KG1 (cell line): ENCODE measurements around the gene DIP2A.

ENCODE experiments used
- DNase-seq: peaks from one replicate; lab custom pipeline; 2025; lab: John Stamatoyannopoulos, UW

Gene DIP2A

DNA sequence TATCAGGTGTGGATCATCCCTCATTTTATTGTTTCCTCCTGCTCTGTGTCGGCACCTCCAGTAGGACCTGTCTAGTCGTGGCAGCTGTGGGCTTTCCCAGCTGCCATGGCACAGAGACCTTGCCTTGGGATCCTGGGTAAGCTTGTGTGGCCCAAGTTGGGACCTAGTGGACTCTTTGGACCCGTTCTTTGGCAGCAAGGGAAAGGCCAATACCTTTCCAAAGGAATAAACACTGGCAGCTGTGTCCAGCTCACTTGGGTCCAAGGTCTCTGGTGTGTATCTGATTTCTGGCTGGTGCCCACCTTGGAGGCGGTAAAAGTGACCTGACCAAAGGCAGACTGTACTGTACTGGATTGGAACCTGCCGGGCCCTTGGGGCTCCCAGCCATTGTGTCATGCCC, 21.8 kb downstream of the DIP2A start:
- no peak for DNase-seq

DNA sequence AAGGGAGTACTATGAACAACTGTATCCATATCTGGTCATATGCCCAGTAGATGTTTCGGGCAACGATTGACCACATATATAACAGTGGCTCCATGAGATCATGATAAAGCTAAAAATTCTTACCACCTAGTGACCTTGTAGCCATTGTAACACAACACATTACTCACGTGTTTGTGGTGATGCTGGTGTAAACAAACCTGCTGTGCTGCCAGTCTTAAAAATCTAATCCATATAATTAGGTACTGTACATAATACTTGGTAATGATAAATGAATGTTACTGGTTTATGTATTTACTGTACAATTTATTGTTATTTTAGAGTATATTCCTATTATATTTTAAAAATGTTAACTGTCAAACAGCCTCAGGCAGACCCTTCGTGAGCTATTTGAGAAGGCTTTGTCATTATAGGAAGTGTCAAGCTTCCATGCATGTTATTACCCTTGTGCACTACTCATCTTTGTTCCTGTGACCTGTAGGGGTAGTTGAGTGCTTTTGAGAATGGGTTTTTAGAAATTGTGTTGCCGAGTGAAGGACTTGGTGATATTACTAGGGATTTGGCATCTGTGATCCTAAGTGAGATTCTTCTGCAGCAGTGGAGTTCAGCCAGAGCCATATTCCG, 23.6 kb downstream of the DIP2A start:
- DNase-seq, result no peak

DNA sequence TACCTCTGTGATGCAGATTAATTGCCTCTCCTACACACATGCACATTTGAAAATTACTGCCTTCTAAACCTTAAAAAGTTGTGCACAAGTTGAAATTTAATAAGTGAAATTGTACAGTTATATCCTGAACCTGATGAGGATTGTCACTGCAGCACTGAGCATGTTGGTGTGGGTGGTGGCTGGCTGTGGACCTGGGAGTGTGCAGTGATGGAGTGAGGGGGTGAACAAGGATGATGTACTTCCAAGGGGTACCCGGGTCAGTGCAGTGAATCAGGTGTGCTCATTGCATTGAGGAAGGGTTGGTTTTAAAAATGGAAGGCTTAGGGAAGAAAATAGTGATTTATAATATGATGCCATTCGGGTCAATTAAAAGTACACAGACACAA, 24.1 kb downstream of the DIP2A start:
- DNase-seq, result no peak

DNA sequence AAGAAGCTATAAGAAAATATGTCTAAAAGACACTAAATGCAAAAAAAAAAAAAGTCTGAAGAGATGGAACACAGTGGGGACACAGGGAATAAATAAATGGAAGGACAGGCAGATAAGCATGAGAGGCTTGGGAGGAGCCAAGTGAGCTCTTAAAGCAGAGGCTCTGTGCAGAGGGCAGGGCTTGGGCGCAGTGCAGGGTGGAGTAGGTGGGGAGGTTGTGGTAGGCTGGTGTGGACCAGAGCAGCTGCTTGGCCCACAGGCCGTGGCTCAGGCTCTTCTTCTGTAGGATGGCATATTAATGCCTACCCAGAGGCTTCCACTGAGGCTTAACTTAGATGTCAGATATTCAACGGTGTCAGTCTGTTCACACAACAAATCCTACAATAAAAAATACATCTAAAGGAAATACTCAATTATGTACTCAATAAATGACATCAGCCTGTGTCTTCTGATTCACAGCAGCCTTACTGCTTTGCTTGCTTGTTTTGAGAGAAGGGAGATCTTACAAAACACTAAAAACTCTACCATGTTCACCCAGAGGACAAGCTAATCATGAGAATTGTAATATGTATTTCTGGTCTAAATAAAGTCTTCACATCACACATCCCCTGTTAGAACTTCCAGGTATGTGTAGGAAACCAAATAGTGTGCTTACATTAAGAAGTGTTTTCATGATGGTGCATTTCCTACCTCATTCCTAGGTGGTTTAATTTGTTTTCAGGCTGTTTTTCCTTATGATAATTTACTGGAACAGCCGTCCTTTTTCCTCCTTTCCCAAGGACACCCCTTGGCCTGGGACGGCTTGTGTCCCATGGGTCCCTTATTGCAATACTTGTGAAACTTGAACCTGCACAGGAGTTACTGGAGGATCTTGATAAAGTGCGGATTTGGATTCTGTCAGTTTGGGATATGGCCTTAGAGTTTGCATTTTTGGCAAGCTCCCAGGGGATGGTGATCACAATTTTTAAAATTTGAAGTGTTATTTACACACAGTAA, 24.9 kb downstream of the DIP2A start:
- DNase-seq, result no peak

DNA sequence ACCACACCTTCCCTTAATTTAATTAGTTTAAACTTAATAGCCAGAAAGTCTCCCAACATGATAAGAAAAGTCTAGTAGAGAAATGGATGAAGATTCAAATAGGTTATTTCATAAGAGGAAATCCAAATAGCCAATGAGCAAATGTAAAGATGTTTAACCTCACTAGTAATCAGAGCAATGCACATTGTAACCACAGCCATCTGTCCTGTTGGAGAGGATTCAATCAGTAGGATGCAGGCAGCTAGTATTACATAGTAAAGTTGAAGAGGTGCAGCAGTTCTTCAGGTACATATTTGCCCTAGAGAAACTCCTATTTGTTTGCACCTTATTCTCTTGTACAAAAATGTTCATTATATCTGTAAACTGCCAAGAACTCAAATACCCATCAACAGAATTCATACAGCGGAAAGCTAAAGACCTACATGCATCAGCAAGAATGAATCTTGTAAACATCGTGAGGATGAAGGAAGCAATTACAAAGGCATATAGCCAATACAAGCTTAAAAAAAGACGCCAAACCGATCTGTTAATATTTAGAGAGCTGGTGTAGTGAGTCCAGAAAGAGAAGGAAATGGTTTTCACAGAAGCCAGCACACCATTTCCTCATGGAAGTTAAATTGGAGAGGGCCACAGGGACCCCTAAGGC, 27.9 kb downstream of the DIP2A start:
- DNase-seq, result no peak

DNA sequence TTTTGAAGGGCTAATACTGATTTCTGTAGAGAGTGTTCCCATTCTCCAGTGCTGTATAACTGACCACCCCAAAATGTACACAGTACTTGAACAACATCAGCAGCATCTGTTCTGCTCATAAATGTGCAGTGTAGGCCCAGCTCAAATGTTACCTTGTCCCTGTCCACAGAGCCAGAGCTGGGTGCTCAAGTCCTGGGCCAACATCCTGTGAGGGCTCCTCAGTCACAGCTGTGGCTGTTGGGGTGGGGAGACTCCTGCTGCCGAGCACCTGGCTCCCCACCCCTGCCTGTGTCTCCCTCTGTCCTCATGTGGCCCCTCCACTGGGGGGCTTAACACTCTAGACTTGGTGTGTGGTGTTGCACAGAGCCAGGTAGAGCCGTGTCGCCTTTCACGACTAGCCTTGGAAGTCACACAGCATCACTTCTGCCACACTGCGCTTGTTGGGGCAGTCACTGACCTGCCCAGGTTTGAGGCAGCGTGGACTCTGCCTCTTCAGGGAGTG, 30.5 kb downstream of the DIP2A start:
- no peak for DNase-seq

DNA sequence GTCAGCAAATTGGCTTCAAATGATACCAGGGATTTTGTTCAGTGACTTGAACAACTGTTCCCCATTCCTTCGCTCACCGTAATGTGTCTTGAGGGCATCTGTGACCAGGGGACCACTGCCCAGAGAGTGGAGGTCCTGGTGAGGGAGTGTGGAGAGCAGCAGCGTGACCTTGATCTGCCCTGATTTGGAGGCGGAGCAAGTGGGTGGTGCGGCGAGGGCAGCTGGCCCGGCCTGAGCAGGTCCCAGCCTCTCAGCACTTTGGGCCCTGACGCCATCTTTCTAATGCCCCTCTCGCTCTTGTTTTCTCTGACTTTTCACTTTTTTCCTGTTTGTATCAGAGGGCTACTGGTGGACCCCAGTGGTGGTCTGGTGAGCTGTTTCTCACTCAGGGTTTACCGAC, 31.1 kb downstream of the DIP2A start:
- no peak for DNase-seq

DNA sequence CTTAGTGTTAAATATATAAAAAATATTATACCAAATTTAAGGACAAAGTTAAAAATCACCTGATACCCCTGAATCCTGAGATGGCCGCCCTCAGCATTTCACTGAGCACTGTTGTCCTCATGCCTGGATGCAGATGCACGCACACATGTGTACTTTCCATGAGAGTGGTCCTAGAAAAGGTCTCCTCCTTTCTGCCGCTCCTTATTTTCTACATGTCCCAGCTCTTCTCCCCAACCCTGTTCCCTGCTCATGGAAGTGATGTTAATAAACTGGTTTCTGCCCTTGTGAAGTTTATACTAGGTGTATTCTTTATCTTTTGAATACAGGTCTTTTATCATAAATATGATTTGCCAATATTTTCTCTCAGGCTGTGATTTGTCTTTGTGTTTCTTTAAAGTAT, 32.9 kb downstream of the DIP2A start:
- no peak for DNase-seq

DNA sequence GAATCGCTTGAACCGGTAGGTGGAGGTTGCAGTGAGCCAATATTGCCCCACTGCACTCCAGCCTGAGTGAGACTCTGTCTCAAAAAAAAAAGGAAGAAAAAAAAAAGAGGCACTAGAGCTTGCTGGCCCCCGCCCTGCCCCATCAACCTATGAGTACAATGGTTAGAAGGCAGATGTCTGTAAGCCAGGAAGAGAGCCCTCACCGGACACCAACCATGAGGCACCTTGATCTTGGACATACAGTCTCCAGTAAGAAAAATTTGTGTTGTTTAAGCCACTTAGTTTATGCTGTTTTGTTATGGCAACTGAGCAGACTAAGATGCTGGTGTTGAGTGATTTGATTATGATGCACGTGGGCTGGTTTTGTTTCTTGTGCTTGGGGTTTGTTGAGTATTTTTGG, 34.2 kb downstream of the DIP2A start:
- no peak for DNase-seq

DNA sequence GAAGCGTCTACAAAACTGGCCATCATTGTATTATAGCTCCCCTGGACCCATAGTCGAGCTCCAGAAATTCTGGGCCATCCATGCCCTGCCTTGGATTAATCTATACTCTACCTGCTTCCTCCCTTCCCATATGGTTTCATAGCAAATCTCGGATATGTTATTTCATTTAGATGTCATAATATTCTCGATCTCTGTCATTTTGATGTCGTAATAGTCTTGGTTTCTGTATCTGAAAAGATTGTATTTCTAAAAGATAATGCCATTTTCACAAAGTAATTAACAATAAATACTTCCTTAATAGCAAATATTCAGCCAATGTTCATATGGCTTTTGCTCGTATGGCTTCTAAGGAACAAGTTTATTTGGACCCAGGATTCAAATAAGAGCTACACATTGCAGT, 35.1 kb downstream of the DIP2A start:
- no peak for DNase-seq

DNA sequence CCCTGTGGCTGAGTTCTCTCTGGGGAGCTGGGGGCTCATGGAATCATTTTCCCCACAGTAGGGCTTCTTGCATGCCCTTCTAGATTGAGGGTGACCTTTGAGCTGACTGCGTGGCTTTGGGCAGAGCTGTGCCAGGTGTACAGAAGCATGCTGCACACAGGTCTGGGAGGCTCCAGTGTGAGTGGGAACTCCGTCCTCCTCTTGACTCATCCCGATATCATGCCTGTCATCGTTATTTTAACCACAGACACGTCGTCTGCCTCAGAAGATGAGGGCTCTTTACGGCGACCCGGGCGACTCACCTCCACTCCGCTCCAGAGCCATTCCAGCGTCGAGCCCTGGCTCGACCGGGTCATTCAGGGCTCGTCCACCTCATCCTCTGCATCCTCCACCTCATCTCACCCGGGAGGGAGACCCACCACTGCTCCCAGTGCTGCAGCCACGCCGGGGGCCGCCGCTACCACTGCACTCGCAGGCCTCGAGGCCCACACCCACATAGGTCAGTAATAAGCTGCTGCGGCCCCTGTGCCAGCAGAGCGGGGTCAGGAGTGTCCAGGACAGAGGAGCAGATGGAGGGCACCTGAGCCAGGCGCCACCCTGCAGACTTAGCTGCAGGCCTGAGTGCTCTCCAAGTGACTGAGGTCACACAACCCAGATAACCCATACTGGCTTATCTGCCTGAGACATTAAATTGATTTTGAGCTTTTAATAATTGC, 39.8 kb downstream of the DIP2A start:
- DNase-seq, result no peak

DNA sequence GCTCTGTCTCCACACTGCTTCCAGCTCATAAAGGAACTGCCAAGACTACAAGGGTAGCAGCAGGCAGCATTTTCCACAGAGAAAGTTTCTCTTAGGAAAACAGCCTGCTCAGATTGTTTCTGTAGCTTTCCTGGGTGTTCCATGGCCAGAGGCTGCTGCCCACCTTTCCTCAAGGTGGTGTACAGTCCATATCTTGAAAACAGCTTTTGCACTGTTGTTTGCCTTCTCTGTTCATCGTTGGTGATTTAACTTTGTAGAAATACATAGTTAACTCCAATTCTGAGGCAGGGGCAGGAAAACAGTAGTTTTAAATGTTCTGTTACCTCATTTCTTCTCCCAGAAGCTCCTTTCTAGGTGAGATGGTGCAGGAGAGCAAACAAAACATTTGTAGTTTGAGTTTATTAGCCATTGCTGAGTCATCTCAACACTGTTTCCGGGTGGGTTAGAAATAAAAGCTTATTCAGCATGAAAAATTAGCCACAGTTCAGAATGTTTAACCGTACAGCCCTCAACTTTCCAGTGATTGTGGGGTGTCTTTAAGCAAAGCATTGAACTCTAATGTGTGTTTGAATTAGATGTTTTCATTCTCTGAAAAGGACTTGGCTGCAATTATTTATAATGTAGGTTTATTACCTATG, 41.7 kb downstream of the DIP2A start:
- peak; percentile 18 for DNase-seq

DNA sequence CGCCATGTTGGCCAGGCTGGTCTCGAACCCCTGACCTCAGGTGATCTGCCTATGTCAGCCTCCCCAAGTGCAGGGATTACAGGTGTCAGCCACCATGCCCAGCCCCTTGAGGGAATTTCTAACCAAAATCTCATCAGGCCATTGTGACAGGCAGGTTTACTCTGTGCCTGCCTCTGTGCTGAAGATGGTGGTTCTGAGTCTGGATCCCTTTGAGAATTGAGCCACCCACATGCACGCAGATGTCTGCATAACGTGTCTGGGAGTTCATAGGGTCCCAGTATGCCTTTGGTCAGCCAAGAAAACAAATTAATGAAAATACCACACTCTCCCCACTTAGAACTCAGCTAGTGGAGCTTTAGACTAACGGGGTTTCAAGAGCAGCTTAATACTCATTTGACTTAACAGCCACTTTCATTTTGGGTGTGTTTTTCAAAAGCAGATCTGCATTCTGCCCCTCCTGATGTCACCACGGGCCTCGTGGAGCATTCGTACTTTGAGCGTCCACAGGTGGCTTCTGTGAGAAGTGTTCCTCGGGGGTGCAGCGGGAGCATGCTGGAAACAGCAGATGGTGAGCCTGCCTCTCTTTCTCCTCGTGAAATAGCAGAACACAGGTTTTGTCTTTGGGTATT, 45.3 kb downstream of the DIP2A start:
- no peak for DNase-seq

DNA sequence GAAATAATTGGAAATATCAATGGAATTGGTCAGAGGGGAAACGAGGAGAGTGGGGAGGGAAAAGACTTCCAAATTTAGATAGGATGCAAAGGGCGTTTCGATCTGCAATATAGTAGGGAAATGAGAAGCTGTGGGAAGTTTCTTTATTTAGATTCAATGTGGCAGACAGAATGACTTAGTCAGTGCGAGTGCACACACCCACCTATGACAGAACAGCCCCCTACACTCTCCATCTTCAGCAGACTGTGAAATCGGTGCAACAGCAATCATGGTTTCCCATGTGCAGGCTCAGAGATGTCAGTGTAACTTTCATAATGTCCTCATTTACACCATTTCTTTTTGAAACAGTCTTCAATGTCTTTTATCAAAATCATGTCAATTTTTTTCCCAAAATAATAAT, 46.0 kb downstream of the DIP2A start:
- DNase-seq, result no peak

DNA sequence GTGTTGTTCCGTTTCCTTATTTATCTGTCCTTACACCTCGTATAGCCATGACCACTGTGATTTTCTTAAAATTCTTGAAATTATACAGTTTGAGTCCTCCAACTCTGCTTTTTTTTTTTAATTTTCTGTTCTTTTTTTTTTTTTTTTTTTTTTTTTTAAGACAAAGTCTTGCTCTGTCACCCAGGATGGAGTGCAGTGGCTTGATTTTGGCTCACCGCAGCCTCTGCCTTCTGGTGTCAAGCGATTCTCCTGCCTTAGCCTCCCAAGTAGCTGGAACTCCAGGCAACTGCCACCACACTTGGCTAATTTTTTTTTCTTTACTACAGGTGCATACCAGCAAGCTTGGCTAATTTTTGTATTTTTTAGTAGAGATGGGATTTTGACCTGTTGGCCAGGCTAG, 48.9 kb downstream of the DIP2A start:
- DNase-seq, result no peak

DNA sequence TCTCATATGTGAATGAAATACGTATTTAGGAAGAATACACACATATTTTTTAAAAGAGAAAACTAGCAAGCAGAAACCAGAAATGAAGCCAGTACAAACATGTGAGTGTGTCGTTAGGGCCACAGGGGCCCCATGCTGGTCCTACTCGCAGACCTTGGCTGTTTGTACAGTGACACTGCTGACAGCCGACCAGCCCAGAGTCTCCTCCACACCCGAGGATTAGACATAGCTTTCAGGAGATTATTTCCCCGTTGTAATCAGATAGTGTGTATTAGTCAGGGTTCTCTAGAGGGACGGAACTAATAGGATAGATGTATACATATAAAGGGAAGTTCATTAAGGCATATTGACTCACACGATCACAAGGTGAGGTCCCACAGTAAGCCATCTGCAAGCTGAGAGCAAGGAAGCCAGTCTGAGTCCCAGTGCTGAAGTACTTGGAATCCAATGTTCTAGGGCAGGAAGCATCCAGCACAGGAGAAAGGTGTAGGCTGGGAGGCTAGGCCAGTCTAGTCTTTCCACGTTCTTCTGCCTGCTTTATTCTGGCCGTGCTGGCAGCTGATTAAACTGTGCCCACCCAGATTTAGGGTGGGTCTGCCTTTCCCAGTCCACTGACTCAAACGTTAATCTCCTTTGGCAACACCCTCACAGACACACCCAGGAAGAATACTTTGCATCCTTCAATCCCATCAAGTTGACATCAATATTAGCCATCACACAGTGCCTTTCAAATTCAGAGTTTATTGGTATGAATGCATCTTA, 51.2 kb downstream of the DIP2A start:
- no peak for DNase-seq

DNA sequence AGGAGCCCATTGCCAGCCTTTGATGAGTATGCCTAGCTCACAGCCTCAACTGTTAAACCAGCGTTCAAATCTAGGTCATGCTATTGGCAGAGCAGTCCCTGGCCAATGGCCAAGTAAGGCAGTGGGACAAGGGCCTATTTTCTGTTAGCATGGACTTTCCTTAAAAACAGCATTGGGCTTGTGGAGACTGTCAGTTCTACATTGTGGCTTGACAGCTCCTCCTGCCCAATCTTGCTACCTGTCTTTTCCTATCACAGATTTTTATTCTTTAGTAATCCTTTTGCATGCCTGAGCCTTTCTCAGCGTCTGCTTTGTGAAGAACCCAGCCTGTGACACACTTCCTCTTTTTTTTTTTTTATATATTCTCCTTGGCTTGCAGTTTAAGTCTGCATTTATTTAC, 56.4 kb downstream of the DIP2A start:
- DNase-seq, result peak; percentile 36

DNA sequence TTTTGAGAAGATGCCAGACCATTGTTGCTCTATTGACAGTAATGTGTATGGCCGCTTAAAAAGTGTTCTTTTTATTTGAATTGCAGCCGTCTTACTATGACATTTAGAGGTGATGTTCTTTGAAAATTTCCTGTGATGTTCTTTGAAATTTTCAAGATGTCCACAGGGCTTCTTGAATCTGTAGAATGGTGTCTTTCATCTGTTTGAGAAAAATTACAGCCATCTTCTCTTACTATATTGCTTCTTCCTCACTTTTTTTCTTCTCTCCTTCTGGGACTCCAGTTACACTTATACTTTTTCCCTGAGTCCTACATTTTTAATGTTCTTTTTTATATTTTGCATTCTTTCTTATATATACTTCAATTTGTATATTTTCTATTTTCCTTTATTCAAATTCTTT, 57.4 kb downstream of the DIP2A start:
- no peak for DNase-seq

DNA sequence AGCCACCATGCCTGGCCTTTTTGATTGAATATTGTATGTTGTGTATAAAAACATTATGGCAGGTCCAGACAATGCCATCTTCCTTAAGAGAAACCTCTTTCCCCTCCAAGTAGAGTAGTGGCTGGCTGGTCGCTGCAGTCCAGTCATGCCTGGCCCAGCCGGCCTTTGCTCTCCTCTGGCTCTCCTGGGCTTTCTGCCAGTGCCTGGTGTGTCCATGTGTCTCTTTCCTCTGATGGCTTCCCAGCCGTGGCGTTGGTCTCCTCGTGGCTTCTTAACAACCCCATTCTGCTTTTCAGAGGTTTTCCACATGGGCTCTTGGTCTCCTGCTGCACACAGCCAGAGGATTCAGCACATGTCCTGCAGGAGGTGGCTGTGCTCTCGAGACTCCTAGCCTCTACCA, 58.7 kb downstream of the DIP2A start:
- DNase-seq, result no peak

DNA sequence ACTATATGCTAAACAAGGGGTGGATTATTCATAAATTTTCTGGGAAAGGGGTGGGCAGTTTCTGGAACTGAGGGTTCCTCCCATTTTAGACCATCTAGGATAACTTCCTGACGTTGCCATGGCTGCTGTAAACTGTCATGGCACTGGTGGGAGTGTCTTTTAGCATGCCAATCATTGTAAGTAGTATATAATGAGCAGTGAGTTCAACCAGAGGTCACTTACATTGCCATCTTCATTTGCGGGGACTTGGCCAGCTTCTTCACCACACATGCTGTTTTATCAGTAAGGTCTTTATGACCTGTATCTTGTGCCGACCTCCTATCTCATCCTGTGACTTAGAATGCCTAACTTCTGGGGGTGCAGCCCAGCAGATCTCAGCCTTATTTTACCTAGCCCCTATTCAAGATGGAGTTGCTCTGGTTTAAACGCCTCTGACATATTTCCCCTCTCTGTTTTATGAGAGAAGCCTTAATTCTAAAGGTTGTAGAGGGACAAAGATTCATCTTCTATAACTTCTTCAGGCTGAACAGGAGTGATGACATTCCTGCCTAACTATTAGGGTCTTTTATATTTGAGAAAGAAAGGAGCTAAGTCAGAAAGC, 60.4 kb downstream of the DIP2A start:
- DNase-seq, result no peak
